PC-9 (cell line): Measurements from ENCODE around the gene DGKA.

Experiments used
- CTCF ChIP-seq: fragments of 200-600 bp; sonication (generic); conservative IDR thresholded peaks from 2 replicates; pipeline ENCODE4 v1.6.1; 2017; ENCODE audit warnings: mixed run types, antibody characterized with exemption, mild to moderate bottlenecking, moderate library complexity
- EZH2 ChIP-seq: fragments of 200-600 bp; sonication (generic); IDR thresholded peaks from 2 replicates; pipeline ENCODE4 v1.8.0; 2017; ENCODE audit warnings: antibody characterized with exemption, low read depth

- TF ChIP-seq CTCF (peak; percentile 86), EZH2 (no peak)
These were observed 9.2 kb downstream of the DGKA start for GRCh38 chr12:55940065-55940732.
